ENCODE results near the gene PLA2G4B. TPM values are rescaled to one million over a fixed set of nuclear protein-coding genes. Genes with fewer than 3 reads are reported as not detected.
A peak's percentile ranks its signal among the peaks of the same experiment; 100 is the strongest.

The PLA2G4B gene
- total RNA-seq, 5 donors from 2014 or later (not counting 1 experiment from before 2014, with no cell fraction given), result 32.0 to 55.8 (median 44.9) TPM

DNA sequence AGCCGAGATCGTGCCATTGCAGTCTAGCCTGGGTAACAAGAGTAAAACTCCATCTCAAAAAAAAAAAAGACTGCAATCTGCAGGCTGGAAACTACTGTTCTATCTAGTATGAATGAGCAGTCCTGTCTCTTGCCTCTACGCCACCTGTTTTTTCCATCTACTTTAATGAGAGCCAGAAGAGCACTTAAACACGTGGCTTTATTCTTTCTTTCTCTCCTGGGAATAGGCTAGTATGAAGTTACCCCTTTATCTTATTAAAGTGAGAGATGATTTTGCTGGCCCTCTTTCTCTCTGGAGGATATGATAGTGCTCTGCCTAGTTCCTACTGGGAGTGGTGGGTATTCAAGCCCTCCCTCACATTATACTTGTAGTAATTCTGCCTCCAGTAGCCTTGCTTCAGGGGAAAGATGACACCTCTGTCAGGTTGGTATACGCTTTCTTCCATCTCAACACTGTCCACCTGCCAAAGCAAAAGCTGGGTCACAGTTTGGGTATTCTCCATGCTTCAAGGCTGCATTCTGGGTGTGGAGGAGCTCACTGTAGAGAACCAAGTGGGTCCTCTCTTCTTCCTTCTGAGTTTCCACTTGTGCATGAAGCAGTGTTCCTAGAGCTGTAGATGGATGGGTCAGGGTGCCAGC, 46.5 kb upstream of the PLA2G4B start:
- WGBS (ENCODE audit: insufficient coverage), result no CpG with 5 or more reads among the region's 5 CpGs
- CTCF ChIA-PET, result no interaction called here
- H3K27me3 Mint-ChIP-seq, result no peaks in the 10 kb centered on the region
- peak overlapping the region in 1 of 3 donors; percentile 51 for H3K4me3 Mint-ChIP-seq
- Histone ChIP-seq H3K4me1 (ENCODE audit: control insufficient read depth in 1 of 2, extremely low read depth in 1 of 2, insufficient read depth in 2 of 2, low read length in 2 of 2) (peaks cover 25 to 27% of the 10 kb centered on the region in 2 experiments), H3K4me3 (ENCODE audit: control insufficient read depth in 1 of 2, extremely low read depth in 1 of 2, low read length in 1 of 2) (no peak overlapping the region), H3K27me3 (replicated peaks in 1 of 2; ENCODE audit: control insufficient read depth in 2 of 2, extremely low read depth in 1 of 2, insufficient read depth in 2 of 2, low read length in 1 of 2) (no peaks in the 10 kb centered on the region), H3K9me3 (no peaks in the 10 kb centered on the region), H3K27ac (ENCODE audit: low read length) (no peak overlapping the region), H3K36me3 (ENCODE audit: control insufficient read depth in 2 of 2, extremely low read depth in 1 of 2, insufficient read depth in 1 of 2, low read length in 1 of 2) (no peaks in the 10 kb centered on the region)
- DNase-seq (no peak), ATAC-seq (replicated peaks in 1 of 4) (no peak)
- H3K27ac Mint-ChIP-seq, result no peak overlapping the region
- H3K9me3 Mint-ChIP-seq, result no peaks in the 10 kb centered on the region
- no peaks in the 10 kb centered on the region for H3K36me3 Mint-ChIP-seq
- peaks cover 51 to 67% (median 62%) of the 10 kb centered on the region in 3 donors for H3K4me1 Mint-ChIP-seq
- POLR2A ChIA-PET, result interaction anchor here in 1 of 2 donors (0.6 kb wide), 1 partner anchor 504 kb away, joined by 3 read pairs; no protein-coding TSS in a partner anchor

DNA sequence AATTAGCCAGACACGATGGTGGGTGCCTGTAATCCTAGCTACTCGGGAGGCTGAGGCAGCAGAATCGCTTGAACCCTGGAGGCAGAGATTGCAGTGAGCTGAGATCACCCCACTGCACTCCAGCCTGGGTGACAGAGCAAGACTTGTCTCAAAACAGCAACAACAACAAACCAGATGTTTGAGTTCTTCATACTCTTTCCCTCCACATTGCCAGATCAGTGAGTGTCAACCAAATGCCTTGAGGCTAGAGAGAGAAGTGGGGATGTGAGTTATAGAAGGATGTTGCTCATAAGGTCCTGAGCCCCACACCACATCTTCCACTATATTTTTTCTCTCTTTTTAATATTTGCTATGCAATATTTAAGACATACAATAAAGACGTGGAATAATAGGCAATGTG, 44.6 kb upstream of the PLA2G4B start:
- Mint-ChIP-seq H3K27ac (no peak overlapping the region), H3K4me3 (no peak overlapping the region), H3K9me3 (no peaks in the 10 kb centered on the region), H3K4me1 (peaks cover 41 to 59% (median 53%) of the 10 kb centered on the region in 3 donors), H3K36me3 (no peaks in the 10 kb centered on the region), H3K27me3 (no peaks in the 10 kb centered on the region)
- Histone ChIP-seq H3K9me3 (no peaks in the 10 kb centered on the region), H3K4me3 (ENCODE audit: control insufficient read depth in 1 of 2, extremely low read depth in 1 of 2, low read length in 1 of 2) (no peak overlapping the region), H3K27me3 (replicated peaks in 1 of 2; ENCODE audit: control insufficient read depth in 2 of 2, extremely low read depth in 1 of 2, insufficient read depth in 2 of 2, low read length in 1 of 2) (no peaks in the 10 kb centered on the region), H3K27ac (ENCODE audit: low read length) (no peak overlapping the region), H3K36me3 (ENCODE audit: control insufficient read depth in 2 of 2, extremely low read depth in 1 of 2, insufficient read depth in 1 of 2, low read length in 1 of 2) (no peaks in the 10 kb centered on the region), H3K4me1 (ENCODE audit: control insufficient read depth in 1 of 2, extremely low read depth in 1 of 2, insufficient read depth in 2 of 2, low read length in 2 of 2) (peaks cover 25 to 26% of the 10 kb centered on the region in 2 experiments)
- ChIA-PET POLR2A (no interaction called here), CTCF (interaction anchor here in 1 of 2 donors (0.8 kb wide), 1 partner anchor 17 kb away, joined by 4 read pairs; no protein-coding TSS in a partner anchor)
- WGBS (ENCODE audit: insufficient coverage), result 100% methylated on average over 3 of the region's 4 CpGs
- DNase-seq (no peak), ATAC-seq (replicated peaks in 1 of 4) (no peak)

DNA sequence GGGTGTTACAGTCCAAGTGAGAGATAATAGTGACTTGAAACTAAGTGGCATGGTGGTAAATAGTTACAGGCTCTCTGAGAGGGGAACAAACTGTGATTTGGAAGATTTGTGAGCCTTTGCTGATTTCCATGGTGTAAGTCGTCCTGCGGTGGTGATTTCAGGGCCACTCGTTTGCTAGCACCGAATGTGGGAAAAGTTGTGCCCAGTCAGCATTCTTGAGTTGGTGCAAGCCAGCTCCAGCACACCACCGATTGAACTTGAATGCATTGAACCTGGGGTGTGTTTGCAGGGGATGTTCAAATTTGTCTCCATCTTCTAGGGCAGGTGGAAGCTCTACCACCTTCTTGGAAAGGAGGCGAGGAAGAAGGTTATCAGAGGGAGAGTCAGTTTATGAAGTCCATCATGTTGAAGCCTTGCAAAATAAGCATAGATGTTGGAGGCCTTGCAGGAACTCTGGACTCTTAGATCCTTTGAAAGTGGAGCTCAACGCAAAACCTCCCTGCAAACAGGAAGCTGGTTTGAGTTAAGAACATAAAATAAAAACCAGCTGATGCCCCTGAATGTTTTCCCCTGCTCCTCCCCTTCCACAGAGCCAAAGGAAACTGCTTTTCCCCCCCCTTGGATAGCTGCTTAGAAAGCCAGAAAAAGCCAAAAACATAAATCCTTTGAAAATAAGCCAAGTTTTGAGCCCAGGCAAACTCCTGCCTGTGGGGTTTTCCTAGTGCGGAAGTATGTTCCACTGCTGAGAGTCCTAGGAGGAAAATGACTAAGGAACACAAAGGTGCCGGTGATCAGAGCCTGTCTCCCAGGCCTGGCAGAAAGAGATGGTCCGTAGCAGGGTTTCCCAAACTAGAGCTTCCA, 42.4 kb upstream of the PLA2G4B start:
- no peaks in the 10 kb centered on the region for H3K9me3 ChIP-seq
- peaks cover 8% of the 10 kb centered on the region for H3K36me3 Mint-ChIP-seq
- no peak for ATAC-seq (replicated peaks in 1 of 4)
- no peak overlapping the region for H3K27ac ChIP-seq (ENCODE audit: low read length)
- CTCF ChIA-PET, result interaction anchor here (0.6 to 1.3 kb wide), 4 partner anchors 14 to 33 kb away, joined by 3 to 4 read pairs (median 3); partner anchors contain the start of gene MAPKBP1 (in 1 of the 2)
- H3K27me3 ChIP-seq (replicated peaks in 1 of 2; ENCODE audit: control insufficient read depth in 2 of 2, extremely low read depth in 1 of 2, insufficient read depth in 2 of 2, low read length in 1 of 2), result no peaks in the 10 kb centered on the region
- H3K27me3 Mint-ChIP-seq, result no peaks in the 10 kb centered on the region
- 83% methylated on average over 6 of the region's 10 CpGs for WGBS (ENCODE audit: insufficient coverage)
- peaks cover 20 to 38% (median 31%) of the 10 kb centered on the region in 3 donors for H3K4me1 Mint-ChIP-seq
- peaks cover 10 to 11% of the 10 kb centered on the region in 2 experiments for H3K4me1 ChIP-seq (ENCODE audit: control insufficient read depth in 1 of 2, extremely low read depth in 1 of 2, insufficient read depth in 2 of 2, low read length in 2 of 2)
- H3K4me3 Mint-ChIP-seq, result no peak overlapping the region
- H3K4me3 ChIP-seq (ENCODE audit: control insufficient read depth in 1 of 2, extremely low read depth in 1 of 2, low read length in 1 of 2), result no peak overlapping the region
- DNase-seq, result no peak
- no peak overlapping the region for H3K27ac Mint-ChIP-seq
- no peaks in the 10 kb centered on the region for H3K9me3 Mint-ChIP-seq
- POLR2A ChIA-PET, result interaction anchor here (0.6 to 1.0 kb wide), 4 partner anchors 17 to 992 kb away, joined by 3 to 9 read pairs (median 4); no protein-coding TSS in a partner anchor
- H3K36me3 ChIP-seq (ENCODE audit: control insufficient read depth in 2 of 2, extremely low read depth in 1 of 2, insufficient read depth in 1 of 2, low read length in 1 of 2), result peaks cover 0 to 12% of the 10 kb centered on the region in 2 donors

DNA sequence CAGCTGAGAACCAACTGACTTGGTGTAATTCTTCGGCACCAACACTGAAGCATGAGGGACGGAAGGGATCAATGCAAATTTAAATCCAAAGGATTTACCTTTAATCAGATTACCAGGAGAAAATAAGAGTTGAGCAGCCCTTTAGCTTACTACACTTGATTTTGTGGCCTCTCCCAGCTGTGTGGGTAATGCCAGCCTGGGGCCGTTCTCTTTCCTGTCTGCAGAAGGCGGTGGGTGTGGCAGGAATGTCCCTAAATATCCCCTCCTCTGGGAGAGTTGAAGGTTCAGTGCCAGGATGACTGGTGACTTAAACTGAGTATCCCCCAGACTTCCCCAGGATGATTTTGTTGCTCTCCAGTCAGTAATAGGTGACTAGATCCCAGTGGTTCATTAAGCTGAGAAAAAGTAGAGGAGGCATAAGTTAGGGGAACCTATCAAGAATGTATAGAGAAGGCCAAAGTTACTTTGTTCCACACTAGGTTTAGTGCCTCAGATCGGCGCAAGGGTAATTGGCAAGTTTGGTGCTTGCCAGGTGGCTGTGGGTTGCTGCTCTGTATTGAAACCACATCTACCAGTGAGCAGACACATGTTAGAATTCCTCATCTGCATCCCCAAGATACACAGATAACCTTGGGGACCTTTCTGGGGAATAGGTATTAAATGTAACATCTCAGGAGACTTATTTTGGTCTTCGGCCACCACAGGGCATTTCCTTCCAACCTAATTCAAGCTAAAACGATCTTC, 41.3 kb upstream of the PLA2G4B start:
- no peaks in the 10 kb centered on the region for H3K9me3 ChIP-seq
- peaks cover 4 to 7% of the 10 kb centered on the region in 2 experiments for H3K4me1 ChIP-seq (ENCODE audit: control insufficient read depth in 1 of 2, extremely low read depth in 1 of 2, insufficient read depth in 2 of 2, low read length in 2 of 2)
- Mint-ChIP-seq H3K36me3 (peaks cover 8% of the 10 kb centered on the region), H3K4me3 (no peak overlapping the region), H3K27me3 (no peaks in the 10 kb centered on the region), H3K27ac (no peak overlapping the region), H3K4me1 (peaks cover 15 to 29% (median 20%) of the 10 kb centered on the region in 3 donors), H3K9me3 (no peaks in the 10 kb centered on the region)
- ChIA-PET CTCF (interaction anchor here in 1 of 2 donors (1.3 kb wide), 2 partner anchors 13 to 24 kb away, joined by 3 to 4 read pairs; partner anchors contain the start of gene MAPKBP1), POLR2A (no interaction called here)
- DNase-seq (no peak), ATAC-seq (replicated peaks in 1 of 4) (no peak)
- no peaks in the 10 kb centered on the region for H3K27me3 ChIP-seq (replicated peaks in 1 of 2; ENCODE audit: control insufficient read depth in 2 of 2, extremely low read depth in 1 of 2, insufficient read depth in 2 of 2, low read length in 1 of 2)
- no peak overlapping the region for H3K27ac ChIP-seq (ENCODE audit: low read length)
- WGBS (ENCODE audit: insufficient coverage), result no CpG with 5 or more reads among the region's 8 CpGs
- no peak overlapping the region for H3K4me3 ChIP-seq (ENCODE audit: control insufficient read depth in 1 of 2, extremely low read depth in 1 of 2, low read length in 1 of 2)
- peaks cover 0 to 12% of the 10 kb centered on the region in 2 donors for H3K36me3 ChIP-seq (ENCODE audit: control insufficient read depth in 2 of 2, extremely low read depth in 1 of 2, insufficient read depth in 1 of 2, low read length in 1 of 2)

DNA sequence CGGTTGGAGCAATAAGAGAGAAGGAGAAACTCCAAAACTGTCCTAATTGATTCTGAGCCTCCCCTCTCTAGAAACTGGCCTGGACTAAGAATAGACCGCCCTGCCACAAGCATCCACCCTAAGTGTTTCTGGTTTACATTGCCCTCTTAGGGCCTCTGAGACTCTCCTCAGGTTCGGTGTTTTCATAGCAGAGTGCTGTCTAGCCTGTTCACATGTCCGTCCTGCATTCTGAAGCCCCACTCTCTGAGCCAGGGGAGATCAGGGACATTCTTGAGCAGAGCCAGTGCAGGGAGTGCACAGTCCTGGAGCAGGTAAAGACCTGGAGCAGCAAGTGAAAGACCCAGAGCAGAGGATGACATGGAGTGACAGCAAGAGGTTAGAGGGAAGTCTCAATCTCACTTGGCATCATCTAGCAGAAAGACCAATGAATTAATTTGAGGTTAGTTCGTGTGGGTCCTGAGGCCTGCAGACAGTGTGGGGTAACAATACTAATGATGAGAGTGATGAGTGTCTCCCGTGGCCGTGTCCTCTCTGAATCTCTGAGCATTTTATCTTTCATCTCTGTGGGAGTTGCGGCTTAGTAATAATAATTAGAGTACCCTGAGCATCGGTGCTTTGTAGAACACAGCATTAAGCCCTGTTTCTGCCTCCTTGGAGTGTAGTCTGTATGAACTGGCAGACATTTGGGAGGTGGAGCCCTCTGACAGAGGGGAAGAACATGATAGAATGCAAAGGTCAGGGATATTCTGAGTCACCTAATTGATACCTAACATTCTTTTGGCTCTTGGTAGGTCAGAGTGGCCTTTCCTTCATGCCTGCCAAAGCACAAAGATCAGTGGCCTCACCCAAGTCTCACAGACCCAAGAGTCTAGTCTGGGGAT, 39.8 kb upstream of the PLA2G4B start:
- peak overlapping the region; percentile 12 to 55 for H3K27ac Mint-ChIP-seq
- ATAC-seq (replicated peaks in 1 of 4), result no peak
- peaks cover 15 to 29% (median 18%) of the 10 kb centered on the region in 3 donors for H3K4me1 Mint-ChIP-seq
- H3K4me3 Mint-ChIP-seq, result no peak overlapping the region
- peaks cover 4 to 7% of the 10 kb centered on the region in 2 experiments for H3K4me1 ChIP-seq (ENCODE audit: control insufficient read depth in 1 of 2, extremely low read depth in 1 of 2, insufficient read depth in 2 of 2, low read length in 2 of 2)
- H3K36me3 Mint-ChIP-seq, result peaks cover 8% of the 10 kb centered on the region
- DNase-seq, result no peak
- ChIA-PET POLR2A (interaction anchor here in 1 of 2 donors (0.6 kb wide), 1 partner anchor 12 kb away, joined by 7 read pairs; no protein-coding TSS in a partner anchor), CTCF (no interaction called here)
- no peak overlapping the region for H3K4me3 ChIP-seq (ENCODE audit: control insufficient read depth in 1 of 2, extremely low read depth in 1 of 2, low read length in 1 of 2)
- H3K9me3 ChIP-seq, result no peaks in the 10 kb centered on the region
- 86% methylated on average over 3 of the region's 9 CpGs for WGBS (ENCODE audit: insufficient coverage)
- H3K27ac ChIP-seq (ENCODE audit: low read length), result no peak overlapping the region
- no peaks in the 10 kb centered on the region for H3K27me3 Mint-ChIP-seq
- no peaks in the 10 kb centered on the region for H3K9me3 Mint-ChIP-seq
- H3K27me3 ChIP-seq (replicated peaks in 1 of 2; ENCODE audit: control insufficient read depth in 2 of 2, extremely low read depth in 1 of 2, insufficient read depth in 2 of 2, low read length in 1 of 2), result no peaks in the 10 kb centered on the region
- peaks cover 0 to 12% of the 10 kb centered on the region in 2 donors for H3K36me3 ChIP-seq (ENCODE audit: control insufficient read depth in 2 of 2, extremely low read depth in 1 of 2, insufficient read depth in 1 of 2, low read length in 1 of 2)

All from T-cell (primary cell).